ENCODE data around the gene TERB1. TPM values are rescaled to one million over a fixed set of nuclear protein-coding genes. Genes with fewer than 3 reads are reported as not detected.

The TERB1 gene
- total RNA-seq, 1 experiment from 2014 or later: not detected

DNA sequence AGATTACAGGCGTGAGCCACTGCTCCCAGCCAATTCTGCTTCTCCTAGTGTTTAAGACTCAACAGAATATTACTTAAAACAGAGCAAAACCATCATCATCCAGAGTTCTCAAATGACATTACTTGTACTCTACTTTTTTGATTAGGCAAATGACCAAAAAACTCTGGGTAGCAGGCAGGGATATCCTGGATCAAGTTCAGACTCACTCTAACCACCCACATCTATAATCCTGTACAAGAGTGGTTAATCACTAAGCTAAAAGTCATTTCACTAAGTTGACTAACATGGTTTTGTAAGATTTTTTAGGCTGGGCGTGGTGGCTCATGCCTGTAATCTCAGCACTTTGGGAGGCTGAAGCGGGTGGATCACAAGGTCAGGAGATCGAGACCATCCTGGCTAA, 22.6 kb upstream of the TERB1 start:
- BruUV-seq (replicated peaks): no TSS peak
- Histone ChIP-seq H3K27ac (ENCODE audit: low read depth, low read length) (no peak overlapping the region), H3K36me3 (ENCODE audit: control insufficient read depth in 1 of 2, insufficient read depth in 2 of 2, low read length in 2 of 2) (peaks cover 34 to 48% of the 10 kb centered on the region in 2 experiments), H3K4me2 (ENCODE audit: low read length) (no peak overlapping the region), H2AFZ (ENCODE audit: low read depth, low read length, poor library complexity, severe bottlenecking) (no peak overlapping the region), H3K9me2 (ENCODE audit: insufficient read depth) (no peaks in the 10 kb centered on the region), H3K79me2 (ENCODE audit: insufficient read depth, low read length) (peaks cover 60% of the 10 kb centered on the region), H3K27me3 (ENCODE audit: insufficient read depth, low read length) (no peaks in the 10 kb centered on the region), H3K9ac (ENCODE audit: low read length) (no peak overlapping the region), H4K20me1 (ENCODE audit: insufficient read depth) (no peaks in the 10 kb centered on the region), H3K4me1 (ENCODE audit: control insufficient read depth in 1 of 2, insufficient read depth in 2 of 2, low read length in 2 of 2) (no peaks in the 10 kb centered on the region; a peak in 1 of 4 replicates), H3K4me3 (replicated peaks in 1 of 2; ENCODE audit: low read depth in 1 of 2, low read length in 2 of 2) (no peak overlapping the region), H3K9me3 (ENCODE audit: control insufficient read depth in 1 of 2, insufficient read depth in 1 of 2, low read depth in 1 of 2, low read length in 2 of 2) (no peaks in the 10 kb centered on the region)
- DNase-seq (ENCODE audit: low read depth, low spot score) (no peak), ATAC-seq (no peak)
- POLR2A ChIA-PET: no interaction called here
- no peak for TF ChIP-seq CEBPB (IDR thresholded peaks at IDR 0.05; ENCODE audit: low read depth)
- TF ChIP-seq, protein P1, sequence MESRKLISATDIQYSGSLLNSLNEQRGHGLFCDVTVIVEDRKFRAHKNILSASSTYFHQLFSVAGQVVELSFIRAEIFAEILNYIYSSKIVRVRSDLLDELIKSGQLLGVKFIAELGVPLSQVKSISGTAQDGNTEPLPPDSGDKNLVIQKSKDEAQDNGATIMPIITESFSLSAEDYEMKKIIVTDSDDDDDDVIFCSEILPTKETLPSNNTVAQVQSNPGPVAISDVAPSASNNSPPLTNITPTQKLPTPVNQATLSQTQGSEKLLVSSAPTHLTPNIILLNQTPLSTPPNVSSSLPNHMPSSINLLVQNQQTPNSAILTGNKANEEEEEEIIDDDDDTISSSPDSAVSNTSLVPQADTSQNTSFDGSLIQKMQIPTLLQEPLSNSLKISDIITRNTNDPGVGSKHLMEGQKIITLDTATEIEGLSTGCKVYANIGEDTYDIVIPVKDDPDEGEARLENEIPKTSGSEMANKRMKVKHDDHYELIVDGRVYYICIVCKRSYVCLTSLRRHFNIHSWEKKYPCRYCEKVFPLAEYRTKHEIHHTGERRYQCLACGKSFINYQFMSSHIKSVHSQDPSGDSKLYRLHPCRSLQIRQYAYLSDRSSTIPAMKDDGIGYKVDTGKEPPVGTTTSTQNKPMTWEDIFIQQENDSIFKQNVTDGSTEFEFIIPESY (IDR thresholded peaks at IDR 0.05; ENCODE audit: extremely low read depth, insufficient replicate concordance, low read length): no peak
- intact Hi-C loops (cut with micrococcal nuclease): no loop called here
- RAD21 ChIA-PET (ENCODE audit: low non-redundant PET in 1 of 2, low total read pairs in 2 of 2, uncharacterized antibody in 2 of 2, unreplicated experiment in 2 of 2): no interaction called here
- CTCF ChIA-PET: interaction anchor here (1.1 kb wide), 1 partner anchor 44 kb away, joined by 3 read pairs; no protein-coding TSS in a partner anchor

GRCh38 chr16:66814734-66815133, 13.3 kb upstream of the TERB1 start:
- Histone ChIP-seq H3K9me3 (ENCODE audit: control insufficient read depth in 1 of 2, insufficient read depth in 1 of 2, low read depth in 1 of 2, low read length in 2 of 2) (no peaks in the 10 kb centered on the region), H3K27me3 (ENCODE audit: insufficient read depth, low read length) (no peaks in the 10 kb centered on the region), H3K4me3 (replicated peaks in 1 of 2; ENCODE audit: low read depth in 1 of 2, low read length in 2 of 2) (no peak overlapping the region), H3K4me1 (ENCODE audit: control insufficient read depth in 1 of 2, insufficient read depth in 2 of 2, low read length in 2 of 2) (no peaks in the 10 kb centered on the region), H3K79me2 (ENCODE audit: insufficient read depth, low read length) (no peaks in the 10 kb centered on the region), H3K9me2 (ENCODE audit: insufficient read depth) (no peaks in the 10 kb centered on the region), H3K4me2 (ENCODE audit: low read length) (no peak overlapping the region), H3K36me3 (ENCODE audit: control insufficient read depth in 1 of 2, insufficient read depth in 2 of 2, low read length in 2 of 2) (peaks cover 63 to 66% of the 10 kb centered on the region in 2 experiments), H4K20me1 (ENCODE audit: insufficient read depth) (no peaks in the 10 kb centered on the region), H3K9ac (ENCODE audit: low read length) (no peak overlapping the region), H3K27ac (ENCODE audit: low read depth, low read length) (no peak overlapping the region), H2AFZ (ENCODE audit: low read depth, low read length, poor library complexity, severe bottlenecking) (no peak overlapping the region)
- POLR2A ChIA-PET: no interaction called here
- DNase-seq (ENCODE audit: low read depth, low spot score) (no peak), ATAC-seq (no peak)
- CTCF ChIA-PET: no interaction called here
- BruUV-seq (replicated peaks): no TSS peak
- intact Hi-C loops (cut with micrococcal nuclease): no loop called here
- RAD21 ChIA-PET (ENCODE audit: low non-redundant PET in 1 of 2, low total read pairs in 2 of 2, uncharacterized antibody in 2 of 2, unreplicated experiment in 2 of 2): interaction anchor here in 1 of 2 experiments (0.5 kb wide), 1 partner anchor 74 kb away, joined by 3 read pairs; no protein-coding TSS in a partner anchor
- TF ChIP-seq, protein P2, sequence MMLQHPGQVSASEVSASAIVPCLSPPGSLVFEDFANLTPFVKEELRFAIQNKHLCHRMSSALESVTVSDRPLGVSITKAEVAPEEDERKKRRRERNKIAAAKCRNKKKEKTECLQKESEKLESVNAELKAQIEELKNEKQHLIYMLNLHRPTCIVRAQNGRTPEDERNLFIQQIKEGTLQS (IDR thresholded peaks at IDR 0.05): no peak
- no peak for TF ChIP-seq REST (IDR thresholded peaks at IDR 0.05; ENCODE audit: low read depth)
- no peak for TF ChIP-seq EGR1 (IDR thresholded peaks at IDR 0.05; ENCODE audit: low read depth)
- no peak for TF ChIP-seq YY1 (IDR thresholded peaks at IDR 0.05; ENCODE audit: extremely low read depth, insufficient replicate concordance, low read depth, low read length)
- TF ChIP-seq SRF (IDR thresholded peaks at IDR 0.05; ENCODE audit: low read depth): no peak
- no peak for TF ChIP-seq ELF1 (IDR thresholded peaks at IDR 0.05; ENCODE audit: borderline replicate concordance, low read depth)
- TF ChIP-seq, protein P1 (IDR thresholded peaks at IDR 0.05; ENCODE audit: extremely low read depth, insufficient replicate concordance, low read length): no peak
- no peak for TF ChIP-seq CBX3 (IDR thresholded peaks at IDR 0.05; ENCODE audit: low read depth)
- TF ChIP-seq FOSL1 (IDR thresholded peaks at IDR 0.05; ENCODE audit: low read depth): no peak
- TF ChIP-seq TCF7L2 (IDR thresholded peaks at IDR 0.05; ENCODE audit: borderline replicate concordance, extremely low read depth, insufficient read depth, insufficient read length): no peak
- TF ChIP-seq POLR2AphosphoS5 (IDR thresholded peaks at IDR 0.05; ENCODE audit: low read depth, low read length): no peak
- TF ChIP-seq CEBPB (IDR thresholded peaks at IDR 0.05; ENCODE audit: low read depth): no peak
